B cell (primary cell): ENCODE measurements around the gene TNIK.

Experiments
- CTCF ChIP-seq: fragments of 200-600 bp; IDR thresholded peaks from one replicate; pipeline ENCODE4 v1.8.0; 2022; ENCODE audit warnings: antibody characterized with exemption, mild to moderate bottlenecking
- EZH2 ChIP-seq: IDR thresholded peaks from 2 replicates; pipeline ENCODE4 v1.6.1; 2012; ENCODE audit warnings: borderline replicate concordance, low read depth, mild to moderate bottlenecking, moderate library complexity, low read length; ENCODE audit not compliant: insufficient read depth, poor library complexity, severe bottlenecking

GRCh38 chr3:171237009-171237385 lies 223.2 kb downstream of the TNIK start:
- TF ChIP-seq CTCF = no peak
- TF ChIP-seq EZH2 = no peak
